GM04504 (cell line): ENCODE measurements around the gene SMIM11.
"Not testable (repeated sequence)": the region's sequence is repeated elsewhere in the genome, so short reads cannot be mapped to it uniquely, and the experiment has no call there.

Experiments used
- DNase-seq: peaks from one replicate; pipeline ENCODE4 v3.0.0-alpha.2; 2012; ENCODE audit warnings: low read depth

SMIM11 gene

DNA sequence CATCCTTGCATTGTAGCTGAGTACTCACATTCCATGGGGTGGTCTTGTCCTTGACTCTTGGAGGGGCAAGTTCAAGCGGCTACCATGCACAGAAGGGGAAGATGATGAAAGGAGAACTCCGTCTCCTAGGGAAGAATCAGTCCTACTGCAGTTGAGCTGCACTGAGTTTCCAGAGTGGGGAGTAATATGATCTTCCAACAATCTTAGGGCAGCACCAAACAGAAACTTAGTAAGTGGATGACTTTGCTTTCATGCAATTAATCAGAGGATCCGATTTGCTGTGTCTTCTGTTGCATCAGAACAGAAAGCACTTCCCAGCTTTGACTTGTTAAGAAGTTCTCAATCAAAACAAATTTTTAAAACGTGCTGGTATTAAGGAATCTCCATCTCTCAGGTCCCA, 48.5 kb downstream of the SMIM11 start, which contains the start of gene SMIM34:
Gene SMIM34, minus strand, starts transcription at position 147 of the 400 bp plus-strand sequence. Its CDS starts 112 bp downstream, at position 35.
- DNase-seq, result not testable (repeated sequence)

DNA sequence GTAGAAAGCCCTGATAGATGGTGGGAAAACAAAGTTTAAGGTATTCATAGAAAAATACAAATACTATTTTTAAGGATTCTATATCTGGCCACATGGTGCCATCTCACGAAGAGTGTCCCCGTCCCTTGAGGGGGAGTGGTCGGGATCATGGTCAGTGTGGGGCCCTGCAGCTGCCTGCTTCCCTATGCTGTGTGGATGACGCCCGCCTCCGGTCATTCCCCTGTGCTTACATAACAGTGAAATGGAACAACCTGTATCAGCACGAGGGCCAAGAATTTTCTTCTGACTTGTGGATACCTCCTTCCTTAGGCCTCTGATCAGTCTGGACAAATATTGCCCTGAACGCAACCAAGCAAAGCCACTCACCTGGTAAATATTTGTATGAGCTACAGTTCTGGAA, 52.0 kb downstream of the SMIM11 start:
- DNase-seq, result not testable (repeated sequence)

DNA sequence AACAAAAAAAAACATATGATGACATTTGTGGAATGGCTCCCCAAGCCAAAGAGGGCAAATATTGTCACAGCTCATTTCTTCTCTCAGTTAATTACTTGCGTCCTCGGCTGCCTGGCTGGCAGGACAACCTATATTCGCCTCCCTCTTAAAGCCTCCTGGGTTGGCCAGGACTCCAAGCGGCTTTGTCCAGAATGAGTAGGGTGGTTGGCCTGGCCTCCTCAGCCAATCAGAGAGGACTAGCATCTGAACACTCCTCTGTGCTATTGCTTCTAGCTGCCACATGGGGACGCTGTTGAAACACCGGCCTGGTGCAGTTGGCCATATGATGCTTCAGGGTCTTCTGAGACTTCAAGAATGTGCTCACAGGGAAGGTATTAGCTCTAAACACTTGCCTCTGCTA, 53.1 kb downstream of the SMIM11 start:
- DNase-seq, result not testable (repeated sequence)

DNA sequence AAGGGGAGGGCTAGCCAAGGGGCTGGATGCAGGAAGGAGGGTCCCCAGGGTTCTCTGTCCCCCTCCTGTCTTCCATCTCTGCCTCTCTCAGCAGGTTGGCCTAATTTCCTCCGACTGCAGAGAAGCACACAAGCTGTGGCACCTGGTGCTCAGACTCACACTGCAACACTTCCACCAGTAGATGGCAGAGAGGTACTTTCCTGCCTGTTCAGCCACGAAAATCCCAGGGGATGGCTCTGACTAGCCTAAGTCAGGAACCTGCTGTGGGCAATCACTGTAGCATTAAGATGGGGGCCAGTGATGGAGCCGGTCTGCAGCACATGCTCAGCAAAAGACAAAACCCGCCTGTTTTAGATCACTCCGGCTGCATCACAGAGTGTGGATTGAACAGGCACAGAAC, 54.4 kb downstream of the SMIM11 start:
- not testable (repeated sequence) for DNase-seq
